Activated T-cell treated with anti-CD3 and anti-CD28 coated beads, Interleukin-2, amount 50 U/mL, for 4 hours (primary cell): ENCODE measurements around the gene ISG20L2. TPM values are rescaled to one million over a fixed set of nuclear protein-coding genes. Genes with fewer than 3 reads are reported as not detected.

Source experiments
- ATAC-seq, 2 donors: fragments of 200-7000 bp; cut with Tn5 transposase; one replicate each; pipeline ENCODE4 v1.10.0; 2021
- DNase-seq: peaks from one replicate; pipeline ENCODE4 v3.0.0-alpha.2; 2020
- H3K27me3 Mint-ChIP-seq: one replicate; pipeline ENCODE4 v1.8.0; 2021; ENCODE audit warnings: low read depth, mixed read lengths
- H3K36me3 Mint-ChIP-seq: one replicate; pipeline ENCODE4 v1.8.0; 2022; ENCODE audit warnings: mixed read lengths; ENCODE audit not compliant: insufficient read depth
- H3K4me1 Mint-ChIP-seq: one replicate; pipeline ENCODE4 v1.8.0; 2021; ENCODE audit warnings: low read depth, mixed read lengths
- H3K4me3 Mint-ChIP-seq: one replicate; pipeline ENCODE4 v1.8.0; 2021; ENCODE audit warnings: mild to moderate bottlenecking, moderate library complexity, mixed read lengths
- H3K9me3 Mint-ChIP-seq: one replicate; pipeline ENCODE4 v1.8.0; 2021; ENCODE audit warnings: mixed read lengths
- total RNA-seq, 3 donors: library from RNA; stranded (reverse); gene quantifications; one replicate each; pipeline ENCODE4 v1.2.1, GENCODE V29; 2021

Gene ISG20L2, protein sequence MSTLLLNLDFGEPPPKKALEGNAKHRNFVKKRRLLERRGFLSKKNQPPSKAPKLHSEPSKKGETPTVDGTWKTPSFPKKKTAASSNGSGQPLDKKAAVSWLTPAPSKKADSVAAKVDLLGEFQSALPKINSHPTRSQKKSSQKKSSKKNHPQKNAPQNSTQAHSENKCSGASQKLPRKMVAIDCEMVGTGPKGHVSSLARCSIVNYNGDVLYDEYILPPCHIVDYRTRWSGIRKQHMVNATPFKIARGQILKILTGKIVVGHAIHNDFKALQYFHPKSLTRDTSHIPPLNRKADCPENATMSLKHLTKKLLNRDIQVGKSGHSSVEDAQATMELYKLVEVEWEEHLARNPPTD
- total RNA-seq = 10 to 100 TPM; 62.4 to 65.9 (median 63.8) TPM

DNA sequence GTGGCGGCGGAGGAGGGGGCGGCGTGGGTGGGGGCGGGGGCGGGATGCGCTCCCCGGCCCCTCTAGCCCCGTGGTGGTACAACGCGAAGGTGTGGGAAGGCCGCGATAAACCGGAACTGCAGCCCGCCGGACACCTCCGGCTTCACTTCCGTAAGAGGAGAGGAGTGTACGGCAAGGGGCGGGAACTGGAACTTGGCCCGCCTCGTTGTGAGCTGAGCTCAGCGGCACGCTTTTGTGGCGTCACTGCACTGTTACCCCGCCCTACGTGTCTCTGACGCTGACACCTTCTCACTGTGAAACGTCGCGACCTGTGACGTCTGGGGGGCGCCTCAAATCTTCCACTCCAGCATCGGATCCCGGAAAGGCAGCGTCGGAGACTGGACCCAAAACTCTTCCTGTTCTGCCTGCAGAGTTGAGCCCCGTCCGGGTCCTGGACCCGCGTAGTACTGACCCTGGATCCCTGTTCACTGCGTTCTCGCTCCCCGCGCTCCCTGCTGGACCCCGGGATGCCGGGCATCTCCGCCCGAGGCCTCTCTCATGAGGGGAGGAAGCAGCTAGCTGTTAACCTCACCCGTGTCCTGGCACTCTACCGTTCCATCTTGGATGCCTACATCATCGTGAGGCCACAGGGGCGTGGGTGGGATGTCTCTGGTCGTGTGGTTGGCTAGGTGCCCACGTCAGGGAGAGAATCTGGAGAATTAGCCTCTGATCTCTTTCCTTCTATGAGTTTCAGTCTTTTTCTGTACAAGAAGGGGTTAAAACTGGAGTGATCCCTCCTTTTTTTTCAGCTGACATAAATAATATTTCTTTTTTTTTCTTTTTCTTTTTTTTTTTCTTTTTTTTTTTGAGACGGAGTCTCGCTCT, at the start of gene ISG20L2:
Gene ISG20L2, minus strand, starts transcription at position 168 of the 864 bp plus-strand sequence. CDS start 1,114 bp downstream, outside the sequence.
- Mint-ChIP-seq H3K27me3 (no peaks in the 10 kb centered on the region), H3K9me3 (no peaks in the 10 kb centered on the region), H3K4me1 (peaks cover 18% of the 10 kb centered on the region), H3K36me3 (peaks cover 14% of the 10 kb centered on the region), H3K4me3 (no peak within 1 kb of the TSS)
- peak; percentile 93 to 94 for ATAC-seq
- DNase-seq = peak; percentile 90

DNA sequence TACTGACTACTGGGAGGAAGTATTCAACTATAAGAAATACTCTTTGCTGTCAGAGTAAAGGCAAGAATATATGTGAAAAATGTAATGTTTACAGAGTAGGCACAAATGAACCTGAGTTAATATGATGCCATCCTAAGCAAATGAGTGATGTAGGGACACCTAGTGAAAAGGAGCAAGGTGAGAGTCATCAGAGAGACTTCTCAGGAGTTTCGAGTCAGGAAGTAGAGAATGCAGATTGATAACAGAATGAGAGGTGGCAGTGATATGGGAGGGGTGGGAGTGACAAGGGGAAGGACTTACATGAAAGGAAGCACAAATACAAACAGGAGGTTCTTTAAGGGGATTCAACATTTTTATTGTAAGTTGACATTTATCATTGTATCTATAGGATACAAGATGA, 49.0 kb upstream of the ISG20L2 start:
- Mint-ChIP-seq H3K4me1 (peaks cover 40% of the 10 kb centered on the region), H3K27me3 (no peaks in the 10 kb centered on the region), H3K4me3 (no peak overlapping the region), H3K36me3 (peaks cover 33% of the 10 kb centered on the region), H3K9me3 (no peaks in the 10 kb centered on the region)
- DNase-seq (no peak), ATAC-seq (peak; percentile 26 to 54)

- peaks cover 46% of the 10 kb centered on the region for H3K4me1 Mint-ChIP-seq
- H3K4me3 Mint-ChIP-seq = no peak overlapping the region
- ATAC-seq = no peak
- H3K9me3 Mint-ChIP-seq = no peaks in the 10 kb centered on the region
- no peaks in the 10 kb centered on the region for H3K27me3 Mint-ChIP-seq
- DNase-seq = no peak
- H3K36me3 Mint-ChIP-seq = peaks cover 31% of the 10 kb centered on the region
Observed at GRCh38 chr1:156776942-156777341, 48.4 kb upstream of the ISG20L2 start.

DNA sequence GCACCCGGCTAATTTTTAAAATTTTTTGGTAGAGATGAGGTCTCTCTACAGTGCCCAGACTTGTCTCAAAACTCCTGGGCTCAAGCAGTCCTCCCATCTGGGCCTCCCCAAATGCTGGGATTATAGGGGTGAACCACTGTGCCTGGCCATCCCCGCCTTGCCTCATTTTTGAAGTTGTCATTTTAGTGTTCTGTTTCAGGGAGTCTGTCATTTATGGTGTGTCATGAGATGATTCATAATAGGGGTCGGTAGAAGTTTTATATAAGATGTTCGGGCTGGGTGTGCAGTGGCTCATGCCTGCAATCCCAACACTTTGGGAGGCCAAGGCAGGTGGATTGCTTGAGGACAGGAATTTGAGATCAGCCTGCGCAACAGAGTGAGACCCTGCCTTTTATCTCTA, 47.2 kb upstream of the ISG20L2 start:
- DNase-seq = no peak
- H3K4me1 Mint-ChIP-seq = peaks cover 51% of the 10 kb centered on the region
- ATAC-seq = peak; percentile 57 to 66
- H3K4me3 Mint-ChIP-seq = no peak overlapping the region
- H3K27me3 Mint-ChIP-seq = no peaks in the 10 kb centered on the region
- H3K36me3 Mint-ChIP-seq = peaks cover 27% of the 10 kb centered on the region
- no peaks in the 10 kb centered on the region for H3K9me3 Mint-ChIP-seq

DNA sequence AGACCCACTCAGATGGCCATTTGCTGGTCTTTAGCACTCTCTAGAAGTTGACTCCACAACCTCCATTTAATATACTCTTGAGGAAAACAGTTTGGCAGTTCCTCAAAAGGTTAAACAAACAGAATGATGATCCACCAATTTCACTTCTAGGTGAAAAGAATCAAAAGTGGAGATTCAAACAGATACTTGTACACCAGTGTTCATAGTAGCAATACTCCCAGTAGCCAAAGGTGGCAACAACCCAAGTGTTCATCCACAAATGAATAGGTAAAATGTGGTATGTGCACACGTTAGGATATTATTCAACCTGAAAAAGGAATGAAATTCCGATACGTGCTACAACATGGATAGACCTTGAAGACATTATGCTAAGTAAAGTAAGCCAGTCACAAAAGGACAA, 45.0 kb upstream of the ISG20L2 start:
- Mint-ChIP-seq H3K27me3 (no peaks in the 10 kb centered on the region), H3K4me1 (peaks cover 68% of the 10 kb centered on the region), H3K36me3 (peaks cover 42% of the 10 kb centered on the region), H3K9me3 (no peaks in the 10 kb centered on the region), H3K4me3 (no peak overlapping the region)
- DNase-seq (no peak), ATAC-seq (peak in 1 of 2 donors; percentile 39)

- Mint-ChIP-seq H3K27me3 (no peaks in the 10 kb centered on the region), H3K4me3 (no peak overlapping the region), H3K9me3 (no peaks in the 10 kb centered on the region), H3K36me3 (peaks cover 41% of the 10 kb centered on the region), H3K4me1 (peaks cover 66% of the 10 kb centered on the region)
- ATAC-seq (no peak), DNase-seq (no peak)
Observed at GRCh38 chr1:156772728-156773497, 44.3 kb upstream of the ISG20L2 start.

- DNase-seq (no peak), ATAC-seq (no peak)
- H3K27me3 Mint-ChIP-seq = no peaks in the 10 kb centered on the region
- no peaks in the 10 kb centered on the region for H3K9me3 Mint-ChIP-seq
- peaks cover 61% of the 10 kb centered on the region for H3K4me1 Mint-ChIP-seq
- H3K4me3 Mint-ChIP-seq = no peak overlapping the region
- H3K36me3 Mint-ChIP-seq = peaks cover 41% of the 10 kb centered on the region
Observed at GRCh38 chr1:156772222-156772621, 43.7 kb upstream of the ISG20L2 start.

- Mint-ChIP-seq H3K4me3 (no peak overlapping the region), H3K27me3 (no peaks in the 10 kb centered on the region), H3K4me1 (peaks cover 51% of the 10 kb centered on the region), H3K9me3 (no peaks in the 10 kb centered on the region), H3K36me3 (peaks cover 37% of the 10 kb centered on the region)
- DNase-seq = no peak
- no peak for ATAC-seq
Observed at GRCh38 chr1:156768610-156769295, 40.2 kb upstream of the ISG20L2 start.

DNA sequence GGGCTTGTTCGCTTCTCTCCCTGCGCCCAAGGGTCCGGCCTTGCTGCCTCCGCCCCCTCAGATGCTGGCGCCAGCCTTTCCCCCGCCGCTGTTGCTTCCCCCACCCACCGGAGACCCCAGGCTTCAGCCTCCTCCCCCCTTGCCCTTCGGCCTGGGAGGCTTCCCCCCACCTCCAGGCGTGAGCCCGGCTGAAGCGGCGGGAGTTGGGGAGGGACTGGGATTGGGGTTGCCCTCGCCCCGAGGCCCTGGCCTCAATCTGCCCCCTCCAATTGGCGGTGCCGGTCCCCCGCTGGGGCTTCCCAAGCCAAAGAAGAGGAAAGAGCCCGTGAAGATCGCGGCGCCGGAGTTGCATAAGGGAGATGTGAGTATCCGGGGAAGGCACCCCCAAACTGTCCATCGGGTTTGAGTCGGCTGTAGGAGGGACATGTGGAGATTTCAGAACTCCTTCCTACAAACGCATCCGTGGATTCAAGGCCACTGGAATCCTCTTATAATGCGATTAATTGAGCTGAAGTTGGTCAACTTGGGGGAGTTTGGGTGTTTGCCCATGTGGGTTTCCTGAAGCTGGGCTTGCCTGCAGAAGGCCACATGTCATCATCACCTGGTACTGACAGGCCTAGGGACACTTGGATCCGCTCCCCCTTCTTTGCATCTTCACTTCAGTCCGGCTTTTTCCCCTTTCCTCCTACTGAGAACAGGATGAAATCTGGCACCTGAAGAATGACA, 39.5 kb upstream of the ISG20L2 start:
- no peak for DNase-seq

GRCh38 chr1:156767101-156767878, 38.7 kb upstream of the ISG20L2 start, which contains the start of gene PRCC:
TSS of gene PRCC (plus strand) at chr1:156767535. CDS start at chr1:156767772, 237 bp downstream.
- peaks cover 36% of the 10 kb centered on the region for H3K4me1 Mint-ChIP-seq
- peak; percentile 95 to 97 for ATAC-seq
- DNase-seq = peak; percentile 93
- no peaks in the 10 kb centered on the region for H3K9me3 Mint-ChIP-seq
- no peak within 1 kb of the TSS for H3K4me3 Mint-ChIP-seq
- peaks cover 25% of the 10 kb centered on the region for H3K36me3 Mint-ChIP-seq
- no peaks in the 10 kb centered on the region for H3K27me3 Mint-ChIP-seq

More for the DNA sequence above, 39.5 kb upstream of the ISG20L2 start:
- Mint-ChIP-seq H3K4me3 (no peak overlapping the region), H3K36me3 (peaks cover 32% of the 10 kb centered on the region), H3K4me1 (peaks cover 44% of the 10 kb centered on the region), H3K27me3 (no peaks in the 10 kb centered on the region), H3K9me3 (no peaks in the 10 kb centered on the region)
- peak; percentile 6 to 8 for ATAC-seq

GRCh38 chr1:156766298-156767100, 37.9 kb upstream of the ISG20L2 start:
- ATAC-seq = no peak
- Mint-ChIP-seq H3K9me3 (no peaks in the 10 kb centered on the region), H3K36me3 (peaks cover 25% of the 10 kb centered on the region), H3K27me3 (no peaks in the 10 kb centered on the region), H3K4me1 (peaks cover 33% of the 10 kb centered on the region), H3K4me3 (no peak overlapping the region)
- DNase-seq = no peak

GRCh38 chr1:156765666-156766065, 37.1 kb upstream of the ISG20L2 start:
- DNase-seq = no peak
- H3K4me3 Mint-ChIP-seq = no peak overlapping the region
- peaks cover 17% of the 10 kb centered on the region for H3K36me3 Mint-ChIP-seq
- no peak for ATAC-seq
- peaks cover 25% of the 10 kb centered on the region for H3K4me1 Mint-ChIP-seq
- no peaks in the 10 kb centered on the region for H3K9me3 Mint-ChIP-seq
- H3K27me3 Mint-ChIP-seq = no peaks in the 10 kb centered on the region
